DOHH2 (cell line): ENCODE measurements around the gene OR2T1.

Experiments used
- H3F3A ChIP-seq: fragments of 200-600 bp; sonication (generic), shearing (Covaris generic); 2 replicates; pipeline ENCODE4 v1.6.0; 2016; ENCODE audit warnings: antibody characterized with exemption, mild to moderate bottlenecking; ENCODE audit not compliant: control insufficient read depth, insufficient read depth
- H3K27ac ChIP-seq: fragments of 200-600 bp; sonication (generic); 2 replicates; pipeline ENCODE4 v1.5.1; 2014; ENCODE audit warnings: low read depth, mild to moderate bottlenecking, low read length, moderate library complexity
- H3K27me3 ChIP-seq: fragments of 200-600 bp; sonication (generic); 2 replicates; pipeline ENCODE4 v1.6.1; 2014; ENCODE audit warnings: mild to moderate bottlenecking, low read length, mixed read lengths; ENCODE audit not compliant: control insufficient read depth
- H3K36me3 ChIP-seq: fragments of 200-600 bp; sonication (generic); 2 replicates; pipeline ENCODE4 v1.6.1; 2014; ENCODE audit warnings: mild to moderate bottlenecking, low read length, moderate library complexity, mixed read lengths; ENCODE audit not compliant: control insufficient read depth
- H3K4me1 ChIP-seq: fragments of 200-600 bp; sonication (generic); 2 replicates; pipeline ENCODE4 v1.6.1; 2014; ENCODE audit warnings: mild to moderate bottlenecking, low read length, mixed read lengths; ENCODE audit not compliant: control insufficient read depth
- H3K4me2 ChIP-seq: fragments of 200-600 bp; sonication (generic); 2 replicates; pipeline ENCODE4 v1.6.0; 2014; ENCODE audit warnings: mild to moderate bottlenecking, low read length, moderate library complexity
- H3K4me3 ChIP-seq: fragments of 200-600 bp; sonication (generic); 2 replicates; pipeline ENCODE4 v1.5.1; 2014; ENCODE audit warnings: mild to moderate bottlenecking, low read length, mixed read lengths
- H3K79me2 ChIP-seq: fragments of 200-600 bp; sonication (generic); 2 replicates; pipeline ENCODE4 v1.6.1; 2014; ENCODE audit warnings: mild to moderate bottlenecking, low read length, mixed read lengths; ENCODE audit not compliant: control insufficient read depth
- H3K9me2 ChIP-seq: fragments of 200-600 bp; sonication (generic); replicated peaks from 2 replicates; pipeline ENCODE4 v1.6.1; 2014; ENCODE audit warnings: mild to moderate bottlenecking, low read length, mixed read lengths; ENCODE audit not compliant: control insufficient read depth
- H3K9me3 ChIP-seq: fragments of 200-600 bp; sonication (generic); 2 replicates; pipeline ENCODE4 v1.6.1; 2014; ENCODE audit warnings: antibody characterized with exemption, low read length, mixed read lengths; ENCODE audit not compliant: control insufficient read depth, insufficient read depth
- H4K20me1 ChIP-seq: fragments of 200-600 bp; sonication (generic); 2 replicates; pipeline ENCODE4 v1.6.0; 2014; ENCODE audit warnings: low read depth, mild to moderate bottlenecking, antibody characterized with exemption, low read length, moderate library complexity; ENCODE audit not compliant: control insufficient read depth, insufficient read depth
- EZH2phosphoT487 ChIP-seq: fragments of 200-600 bp; sonication (generic); IDR thresholded peaks from 2 replicates; pipeline ENCODE4 v1.6.1; 2017; ENCODE audit warnings: borderline replicate concordance, mild to moderate bottlenecking, antibody characterized with exemption, low read length, moderate library complexity, mixed read lengths
- TF ChIP-seq, protein P1 (sequence below): fragments of 200-600 bp; sonication (generic); IDR thresholded peaks from one replicate; pipeline ENCODE4 v1.5.1; 2014; ENCODE audit warnings: antibody characterized with exemption, mild to moderate bottlenecking, low read depth, low read length; ENCODE audit not compliant: poor library complexity, severe bottlenecking

OR2T1 gene, protein sequence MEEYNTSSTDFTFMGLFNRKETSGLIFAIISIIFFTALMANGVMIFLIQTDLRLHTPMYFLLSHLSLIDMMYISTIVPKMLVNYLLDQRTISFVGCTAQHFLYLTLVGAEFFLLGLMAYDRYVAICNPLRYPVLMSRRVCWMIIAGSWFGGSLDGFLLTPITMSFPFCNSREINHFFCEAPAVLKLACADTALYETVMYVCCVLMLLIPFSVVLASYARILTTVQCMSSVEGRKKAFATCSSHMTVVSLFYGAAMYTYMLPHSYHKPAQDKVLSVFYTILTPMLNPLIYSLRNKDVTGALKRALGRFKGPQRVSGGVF

DNA sequence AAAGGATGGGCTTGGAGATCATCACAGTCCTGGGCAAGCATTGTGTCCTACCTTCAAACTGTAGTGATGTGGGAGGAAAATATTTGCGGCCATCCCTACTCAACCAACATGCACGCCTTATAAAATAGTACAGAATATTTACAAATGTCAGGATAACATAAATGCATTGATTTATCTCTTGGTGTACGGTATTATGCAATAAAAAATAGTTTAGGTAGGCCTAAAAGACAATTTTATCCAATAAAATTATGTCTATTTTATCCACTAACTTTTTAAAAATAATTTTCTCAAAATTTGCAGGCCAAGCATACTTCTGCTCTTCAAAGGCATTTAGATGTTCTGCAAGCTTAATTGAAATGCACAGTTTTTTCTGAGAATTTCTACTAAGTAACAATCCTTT lies at the start of gene OR2T1:
OR2T1 (plus strand) TSS at position 301 of the 400 bp plus-strand sequence. CDS start 3,100 bp downstream, outside the sequence.
- Histone ChIP-seq H3K9me2 (no peaks in the 10 kb centered on the region), H3K4me3 (no peak within 1 kb of the TSS), H3F3A (peaks cover 5% of the 10 kb centered on the region), H3K27me3 (no peaks in the 10 kb centered on the region), H4K20me1 (no peaks in the 10 kb centered on the region), H3K27ac (no peak within 1 kb of the TSS), H3K79me2 (no peaks in the 10 kb centered on the region), H3K36me3 (no peaks in the 10 kb centered on the region), H3K9me3 (no peaks in the 10 kb centered on the region), H3K4me2 (no peak within 1 kb of the TSS), H3K4me1 (no peaks in the 10 kb centered on the region)
- TF ChIP-seq, protein P1, sequence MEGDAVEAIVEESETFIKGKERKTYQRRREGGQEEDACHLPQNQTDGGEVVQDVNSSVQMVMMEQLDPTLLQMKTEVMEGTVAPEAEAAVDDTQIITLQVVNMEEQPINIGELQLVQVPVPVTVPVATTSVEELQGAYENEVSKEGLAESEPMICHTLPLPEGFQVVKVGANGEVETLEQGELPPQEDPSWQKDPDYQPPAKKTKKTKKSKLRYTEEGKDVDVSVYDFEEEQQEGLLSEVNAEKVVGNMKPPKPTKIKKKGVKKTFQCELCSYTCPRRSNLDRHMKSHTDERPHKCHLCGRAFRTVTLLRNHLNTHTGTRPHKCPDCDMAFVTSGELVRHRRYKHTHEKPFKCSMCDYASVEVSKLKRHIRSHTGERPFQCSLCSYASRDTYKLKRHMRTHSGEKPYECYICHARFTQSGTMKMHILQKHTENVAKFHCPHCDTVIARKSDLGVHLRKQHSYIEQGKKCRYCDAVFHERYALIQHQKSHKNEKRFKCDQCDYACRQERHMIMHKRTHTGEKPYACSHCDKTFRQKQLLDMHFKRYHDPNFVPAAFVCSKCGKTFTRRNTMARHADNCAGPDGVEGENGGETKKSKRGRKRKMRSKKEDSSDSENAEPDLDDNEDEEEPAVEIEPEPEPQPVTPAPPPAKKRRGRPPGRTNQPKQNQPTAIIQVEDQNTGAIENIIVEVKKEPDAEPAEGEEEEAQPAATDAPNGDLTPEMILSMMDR, result no peak
- no peak for TF ChIP-seq EZH2phosphoT487

DNA sequence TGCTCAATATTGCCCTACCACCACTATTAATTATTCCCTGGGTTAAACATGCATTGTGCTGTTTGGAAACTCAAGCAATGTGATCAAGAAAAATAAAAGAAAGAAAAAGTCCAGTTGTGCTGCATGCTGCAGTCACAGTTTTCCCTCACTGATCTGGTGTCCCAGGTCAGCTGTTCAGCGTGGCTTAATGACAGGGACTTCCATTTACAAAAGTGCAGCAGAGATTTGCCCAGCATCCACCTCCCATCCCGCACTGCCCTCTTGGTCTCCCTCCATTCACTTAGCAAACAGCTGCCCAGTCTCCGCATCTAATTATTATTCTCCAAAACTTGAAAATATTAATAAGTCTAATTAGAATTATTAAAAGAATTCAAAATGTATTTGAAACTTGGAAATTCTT lies 43.4 kb upstream of the OR2T1 start:
- H3K36me3 ChIP-seq, result no peaks in the 10 kb centered on the region
- H3K79me2 ChIP-seq, result no peaks in the 10 kb centered on the region

DNA sequence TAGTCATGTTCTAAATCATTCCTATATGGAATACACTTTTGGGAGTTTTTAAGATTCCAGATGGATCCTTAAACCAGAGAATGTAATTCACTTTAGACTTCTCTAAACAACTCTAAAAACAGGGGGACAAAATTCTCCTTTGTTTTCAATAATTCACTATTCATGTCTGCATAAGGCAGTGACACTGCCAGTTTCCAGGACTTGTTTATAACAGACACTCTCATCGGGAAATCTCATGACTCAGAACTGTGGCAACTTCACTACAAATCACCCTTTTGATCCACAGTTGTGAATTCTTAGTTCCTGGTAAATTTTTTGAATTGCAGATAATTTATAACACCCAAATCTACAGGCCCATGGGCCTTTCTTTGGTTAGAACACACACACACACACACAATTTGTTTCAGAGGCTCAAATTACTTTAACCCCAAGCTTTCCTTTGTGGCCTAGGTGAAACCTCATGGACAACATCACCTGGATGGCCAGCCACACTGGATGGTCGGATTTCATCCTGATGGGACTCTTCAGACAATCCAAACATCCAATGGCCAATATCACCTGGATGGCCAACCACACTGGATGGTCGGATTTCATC lies 41.6 kb upstream of the OR2T1 start, which contains the start of gene OR2T4:
OR2T4 (plus strand) TSS at position 545 of the 595 bp plus-strand sequence; CDS start at position 545, 0 bp downstream.
- H3K9me3 ChIP-seq, result no peaks in the 10 kb centered on the region
- no peak within 1 kb of the TSS for H3K27ac ChIP-seq
- H3F3A ChIP-seq, result no peaks in the 10 kb centered on the region
- H3K4me2 ChIP-seq, result no peak within 1 kb of the TSS
- H3K9me2 ChIP-seq, result no peaks in the 10 kb centered on the region
- no peak within 1 kb of the TSS for H3K4me3 ChIP-seq
- no peaks in the 10 kb centered on the region for H4K20me1 ChIP-seq
- H3K4me1 ChIP-seq, result no peaks in the 10 kb centered on the region
- H3K79me2 ChIP-seq, result no peaks in the 10 kb centered on the region
- no peaks in the 10 kb centered on the region for H3K27me3 ChIP-seq
- TF ChIP-seq, protein P1, result no peak
- no peak for TF ChIP-seq EZH2phosphoT487
- H3K36me3 ChIP-seq, result no peaks in the 10 kb centered on the region

More for the DNA sequence above, 43.4 kb upstream of the OR2T1 start:
- no peaks in the 10 kb centered on the region for H3K27me3 ChIP-seq
- H3K4me1 ChIP-seq, result no peaks in the 10 kb centered on the region
- no peaks in the 10 kb centered on the region for H3K9me3 ChIP-seq
- H3K9me2 ChIP-seq, result no peaks in the 10 kb centered on the region
- H3F3A ChIP-seq, result no peaks in the 10 kb centered on the region
- H3K4me3 ChIP-seq, result no peak overlapping the region
- H3K4me2 ChIP-seq, result no peak overlapping the region
- no peak for TF ChIP-seq EZH2phosphoT487
- TF ChIP-seq, protein P1, result no peak
- H3K27ac ChIP-seq, result no peak overlapping the region
- no peaks in the 10 kb centered on the region for H4K20me1 ChIP-seq
